ENCODE results near the gene ZNF296. TPM values are rescaled to one million over a fixed set of nuclear protein-coding genes. Genes with fewer than 3 reads are reported as not detected.

Gene ZNF296
- total and polyA plus RNA-seq, 2 of the 13 experiments (the other 11 are each of a cell fraction or from before 2014, with no cell fraction given), result 0.26 to 0.62 TPM

GRCh38 chr19:45113628-45114027 lies 37.4 kb upstream of the ZNF296 start (continued):
- TF ChIP-seq, protein P1, sequence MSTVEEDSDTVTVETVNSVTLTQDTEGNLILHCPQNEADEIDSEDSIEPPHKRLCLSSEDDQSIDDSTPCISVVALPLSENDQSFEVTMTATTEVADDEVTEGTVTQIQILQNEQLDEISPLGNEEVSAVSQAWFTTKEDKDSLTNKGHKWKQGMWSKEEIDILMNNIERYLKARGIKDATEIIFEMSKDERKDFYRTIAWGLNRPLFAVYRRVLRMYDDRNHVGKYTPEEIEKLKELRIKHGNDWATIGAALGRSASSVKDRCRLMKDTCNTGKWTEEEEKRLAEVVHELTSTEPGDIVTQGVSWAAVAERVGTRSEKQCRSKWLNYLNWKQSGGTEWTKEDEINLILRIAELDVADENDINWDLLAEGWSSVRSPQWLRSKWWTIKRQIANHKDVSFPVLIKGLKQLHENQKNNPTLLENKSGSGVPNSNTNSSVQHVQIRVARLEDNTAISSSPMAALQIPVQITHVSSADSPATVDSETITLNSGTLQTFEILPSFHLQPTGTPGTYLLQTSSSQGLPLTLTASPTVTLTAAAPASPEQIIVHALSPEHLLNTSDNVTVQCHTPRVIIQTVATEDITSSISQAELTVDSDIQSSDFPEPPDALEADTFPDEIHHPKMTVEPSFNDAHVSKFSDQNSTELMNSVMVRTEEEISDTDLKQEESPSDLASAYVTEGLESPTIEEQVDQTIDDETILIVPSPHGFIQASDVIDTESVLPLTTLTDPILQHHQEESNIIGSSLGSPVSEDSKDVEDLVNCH (CRISPR knock-in tag; IDR thresholded peaks at IDR 0.05), result no peak
- TF ChIP-seq TBX2 (CRISPR knock-in tag; IDR thresholded peaks at IDR 0.05; ENCODE audit: borderline replicate concordance) (peak; percentile 37; the same call in 1 of the 2 replicates), SIX4 (CRISPR knock-in tag; IDR thresholded peaks at IDR 0.05) (no peak)
- TF ChIP-seq, protein P2, sequence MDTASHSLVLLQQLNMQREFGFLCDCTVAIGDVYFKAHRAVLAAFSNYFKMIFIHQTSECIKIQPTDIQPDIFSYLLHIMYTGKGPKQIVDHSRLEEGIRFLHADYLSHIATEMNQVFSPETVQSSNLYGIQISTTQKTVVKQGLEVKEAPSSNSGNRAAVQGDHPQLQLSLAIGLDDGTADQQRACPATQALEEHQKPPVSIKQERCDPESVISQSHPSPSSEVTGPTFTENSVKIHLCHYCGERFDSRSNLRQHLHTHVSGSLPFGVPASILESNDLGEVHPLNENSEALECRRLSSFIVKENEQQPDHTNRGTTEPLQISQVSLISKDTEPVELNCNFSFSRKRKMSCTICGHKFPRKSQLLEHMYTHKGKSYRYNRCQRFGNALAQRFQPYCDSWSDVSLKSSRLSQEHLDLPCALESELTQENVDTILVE (CRISPR knock-in tag; IDR thresholded peaks at IDR 0.05), result no peak

DNA sequence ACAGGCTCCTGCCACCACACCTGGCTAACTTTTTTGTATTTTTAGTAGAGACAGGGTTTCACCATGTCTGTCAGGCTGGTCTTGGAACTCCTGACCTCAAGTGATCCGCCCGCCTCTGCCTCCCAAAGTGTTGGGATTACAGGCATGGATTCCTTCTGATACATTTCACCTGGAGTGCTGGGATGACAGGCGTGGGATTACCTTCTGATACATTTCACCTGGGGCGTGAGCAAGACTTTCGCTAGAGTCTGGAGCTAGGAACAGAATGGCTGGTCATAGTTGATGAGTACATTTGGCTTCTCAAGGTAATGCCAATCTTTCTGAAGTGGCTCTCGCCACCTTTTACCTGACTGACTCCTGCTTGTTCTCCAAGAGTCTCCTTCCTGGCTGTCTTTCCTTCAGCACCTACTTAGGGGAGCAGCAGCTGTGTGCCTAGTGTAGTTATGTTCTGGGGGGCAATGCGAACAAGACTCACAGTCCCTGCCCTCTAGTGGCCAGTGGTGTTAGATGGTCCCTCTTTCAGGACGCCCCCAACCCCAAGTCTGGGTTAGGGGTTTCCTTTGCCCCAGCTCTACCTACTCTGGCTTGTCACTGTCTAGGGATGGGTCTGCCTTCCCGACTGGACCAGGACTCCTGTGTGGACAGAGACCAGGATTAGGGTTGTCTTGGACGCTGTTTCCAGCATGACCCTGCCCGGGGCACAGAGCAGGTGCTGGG lies 36.0 kb upstream of the ZNF296 start:
- peaks cover 89% of the 10 kb centered on the region for H3K79me2 ChIP-seq (ENCODE audit: insufficient read depth, low read length)
- DNase-seq (ENCODE audit: low spot score) (no peak), ATAC-seq (no peak), FAIRE-seq (no peak)
- H3K9ac ChIP-seq (ENCODE audit: insufficient read depth, low read depth, low read length), result no peak overlapping the region
- ChIA-PET POLR2A (interaction anchor here (1.1 to 1.4 kb wide), 3 partner anchors 12 to 43 kb away, joined by 3 to 5 read pairs (median 3); no protein-coding TSS in a partner anchor), CTCF (ENCODE audit: low intra/inter-chr PET ratio, low total read pairs) (no interaction called here)
- H3K27me3 ChIP-seq (ENCODE audit: control insufficient read depth in 1 of 2, insufficient read depth in 2 of 2, low read length in 2 of 2), result no peaks in the 10 kb centered on the region
- H3K27ac ChIP-seq (ENCODE audit: extremely low read length, insufficient read depth, low read length), result no peak overlapping the region
- no peak overlapping the region for H3K4me2 ChIP-seq (ENCODE audit: low read depth, low read length)
- intact Hi-C loops (cut with micrococcal nuclease; ENCODE audit: unreplicated experiment) (no loop called here), in situ Hi-C loops (cut with HindIII; ENCODE audit: extremely low pct_ligation_motif_present, low pct_unique_long_range_greater_than_20kb) (no loop called here)
- H3K4me3 ChIP-seq (replicated peaks in 1 of 3; ENCODE audit: insufficient read depth in 1 of 3, low read depth in 2 of 3, low read length in 3 of 3), result no peak overlapping the region
- no TSS peak for BruUV-seq (replicated peaks)
- 93% methylated on average over 8 of the region's 11 CpGs for WGBS (ENCODE audit: low lambda C conversion rate)
- no peaks in the 10 kb centered on the region for H3K9me3 ChIP-seq (ENCODE audit: low read length)
- H4K20me1 ChIP-seq (ENCODE audit: insufficient read depth, low read length), result peaks cover 19% of the 10 kb centered on the region
- no peak overlapping the region for H2AFZ ChIP-seq (ENCODE audit: low read length)
- peaks cover 0 to 11% of the 10 kb centered on the region in 2 experiments; a peak in 1 of 5 replicates for H3K36me3 ChIP-seq (replicated peaks in 1 of 2; ENCODE audit: control insufficient read depth in 1 of 2, insufficient read depth in 2 of 2, low read length in 2 of 2)
- TF ChIP-seq ZNF383 (CRISPR knock-in tag; IDR thresholded peaks at IDR 0.05; ENCODE audit: borderline replicate concordance) (no peak), GATA4 (IDR thresholded peaks at IDR 0.05; ENCODE audit: borderline replicate concordance, low read depth) (no peak), ZNF709 (CRISPR knock-in tag; IDR thresholded peaks at IDR 0.05) (no peak), DNMT1 (CRISPR knock-in tag; IDR thresholded peaks at IDR 0.05) (no peak)
- TF ChIP-seq, protein P3, sequence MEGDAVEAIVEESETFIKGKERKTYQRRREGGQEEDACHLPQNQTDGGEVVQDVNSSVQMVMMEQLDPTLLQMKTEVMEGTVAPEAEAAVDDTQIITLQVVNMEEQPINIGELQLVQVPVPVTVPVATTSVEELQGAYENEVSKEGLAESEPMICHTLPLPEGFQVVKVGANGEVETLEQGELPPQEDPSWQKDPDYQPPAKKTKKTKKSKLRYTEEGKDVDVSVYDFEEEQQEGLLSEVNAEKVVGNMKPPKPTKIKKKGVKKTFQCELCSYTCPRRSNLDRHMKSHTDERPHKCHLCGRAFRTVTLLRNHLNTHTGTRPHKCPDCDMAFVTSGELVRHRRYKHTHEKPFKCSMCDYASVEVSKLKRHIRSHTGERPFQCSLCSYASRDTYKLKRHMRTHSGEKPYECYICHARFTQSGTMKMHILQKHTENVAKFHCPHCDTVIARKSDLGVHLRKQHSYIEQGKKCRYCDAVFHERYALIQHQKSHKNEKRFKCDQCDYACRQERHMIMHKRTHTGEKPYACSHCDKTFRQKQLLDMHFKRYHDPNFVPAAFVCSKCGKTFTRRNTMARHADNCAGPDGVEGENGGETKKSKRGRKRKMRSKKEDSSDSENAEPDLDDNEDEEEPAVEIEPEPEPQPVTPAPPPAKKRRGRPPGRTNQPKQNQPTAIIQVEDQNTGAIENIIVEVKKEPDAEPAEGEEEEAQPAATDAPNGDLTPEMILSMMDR (CRISPR knock-in tag; IDR thresholded peaks at IDR 0.05), result peak; percentile 34
- H3K4me1 ChIP-seq (ENCODE audit: insufficient read depth, low read length), result peaks cover 31% of the 10 kb centered on the region
